ENCODE results near the gene CHSY3. TPM values are rescaled to one million over a fixed set of nuclear protein-coding genes. Genes with fewer than 3 reads are reported as not detected.

Gene CHSY3
- total RNA-seq, 6 experiments from 2014 or later = 1.2 to 4.6 (median 1.4) TPM

DNA sequence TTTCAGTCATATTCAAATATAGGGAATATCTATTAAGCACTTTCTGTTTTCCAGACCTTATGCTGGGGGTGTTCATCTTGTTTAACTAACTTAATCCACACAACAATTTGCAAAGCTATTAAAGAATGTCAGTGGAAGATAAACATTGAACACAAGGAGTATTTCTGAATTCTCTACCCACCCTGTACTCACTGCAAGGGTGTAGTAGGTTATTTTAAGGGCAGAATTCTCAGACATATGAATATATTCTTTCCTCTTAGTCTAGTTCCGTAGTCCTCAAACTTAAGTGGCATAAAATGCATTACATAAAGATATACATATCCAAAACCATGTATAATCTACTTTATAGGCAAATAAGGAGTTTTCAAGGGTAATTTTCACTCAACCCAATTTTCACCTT lies 19.9 kb upstream of the CHSY3 start:
- intact Hi-C loops (cut with DNase I) = no loop called here
- TF ChIP-seq POLR2A (IDR thresholded peaks at IDR 0.05) = no peak
- TF ChIP-seq, protein P1, sequence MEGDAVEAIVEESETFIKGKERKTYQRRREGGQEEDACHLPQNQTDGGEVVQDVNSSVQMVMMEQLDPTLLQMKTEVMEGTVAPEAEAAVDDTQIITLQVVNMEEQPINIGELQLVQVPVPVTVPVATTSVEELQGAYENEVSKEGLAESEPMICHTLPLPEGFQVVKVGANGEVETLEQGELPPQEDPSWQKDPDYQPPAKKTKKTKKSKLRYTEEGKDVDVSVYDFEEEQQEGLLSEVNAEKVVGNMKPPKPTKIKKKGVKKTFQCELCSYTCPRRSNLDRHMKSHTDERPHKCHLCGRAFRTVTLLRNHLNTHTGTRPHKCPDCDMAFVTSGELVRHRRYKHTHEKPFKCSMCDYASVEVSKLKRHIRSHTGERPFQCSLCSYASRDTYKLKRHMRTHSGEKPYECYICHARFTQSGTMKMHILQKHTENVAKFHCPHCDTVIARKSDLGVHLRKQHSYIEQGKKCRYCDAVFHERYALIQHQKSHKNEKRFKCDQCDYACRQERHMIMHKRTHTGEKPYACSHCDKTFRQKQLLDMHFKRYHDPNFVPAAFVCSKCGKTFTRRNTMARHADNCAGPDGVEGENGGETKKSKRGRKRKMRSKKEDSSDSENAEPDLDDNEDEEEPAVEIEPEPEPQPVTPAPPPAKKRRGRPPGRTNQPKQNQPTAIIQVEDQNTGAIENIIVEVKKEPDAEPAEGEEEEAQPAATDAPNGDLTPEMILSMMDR (IDR thresholded peaks at IDR 0.05) = no peak
- WGBS (ENCODE audit: insufficient coverage, low coverage, low lambda C conversion rate, missing lambda C conversion rate) = 69% methylated on average over 1 of the region's 1 CpG
- H3K27me3 ChIP-seq = no peaks in the 10 kb centered on the region
- ATAC-seq = no peak
- H3K36me3 ChIP-seq = no peaks in the 10 kb centered on the region
- H3K4me3 ChIP-seq = no peak overlapping the region
- H3K4me1 ChIP-seq = no peaks in the 10 kb centered on the region
- H3K9me3 ChIP-seq = no peaks in the 10 kb centered on the region
- no peak overlapping the region for H3K27ac ChIP-seq
- DNase-seq = no peak

DNA sequence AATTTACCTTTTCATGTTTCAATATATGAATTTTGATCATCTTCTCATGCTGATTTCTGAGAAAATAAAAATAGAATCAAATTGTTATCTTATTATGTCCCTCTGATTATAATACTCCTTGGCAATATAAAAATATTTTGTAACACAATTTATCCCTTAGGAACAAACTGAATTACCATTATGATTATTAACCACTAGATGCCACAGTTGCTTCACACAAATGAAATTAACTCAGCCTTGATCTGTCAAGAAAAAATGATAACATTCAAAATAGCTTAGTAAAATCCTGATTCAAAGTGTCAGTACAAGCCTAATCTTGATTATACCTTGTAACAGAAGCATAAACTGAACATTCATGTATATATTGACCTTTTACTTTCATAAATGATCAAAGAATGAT lies 4.8 kb upstream of the CHSY3 start:
- H3K4me3 ChIP-seq = no peak overlapping the region
- H3K27me3 ChIP-seq = no peaks in the 10 kb centered on the region
- intact Hi-C loops (cut with DNase I) = no loop called here
- H3K9me3 ChIP-seq = no peaks in the 10 kb centered on the region
- H3K4me1 ChIP-seq = no peaks in the 10 kb centered on the region
- DNase-seq (no peak), ATAC-seq (no peak)
- H3K36me3 ChIP-seq = no peaks in the 10 kb centered on the region
- TF ChIP-seq, protein P1 (IDR thresholded peaks at IDR 0.05) = peak; percentile 50 to 57 (median 54)
- no peak for TF ChIP-seq POLR2A (IDR thresholded peaks at IDR 0.05)
- H3K27ac ChIP-seq = no peak overlapping the region

DNA sequence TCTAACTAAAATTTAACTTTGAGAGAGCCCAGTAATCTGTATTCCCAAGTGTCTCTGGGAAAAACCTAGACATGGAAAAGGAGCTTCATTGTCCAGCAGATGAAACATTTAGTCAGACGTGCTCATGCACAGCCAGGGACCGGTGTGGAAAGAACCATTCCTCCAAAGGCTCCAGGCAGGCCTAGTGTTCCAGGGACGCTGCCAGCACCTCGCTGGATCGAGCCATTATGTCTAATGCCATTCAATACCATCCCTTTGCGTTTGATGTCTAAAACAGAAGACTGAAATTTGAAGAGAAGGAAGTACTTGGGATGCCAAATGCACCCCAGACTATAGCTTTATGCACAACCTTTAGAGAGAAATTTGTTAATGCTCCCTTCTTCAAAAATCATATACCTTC lies 1.4 kb upstream of the CHSY3 start:
- no peaks in the 10 kb centered on the region for H3K27me3 ChIP-seq

DNA sequence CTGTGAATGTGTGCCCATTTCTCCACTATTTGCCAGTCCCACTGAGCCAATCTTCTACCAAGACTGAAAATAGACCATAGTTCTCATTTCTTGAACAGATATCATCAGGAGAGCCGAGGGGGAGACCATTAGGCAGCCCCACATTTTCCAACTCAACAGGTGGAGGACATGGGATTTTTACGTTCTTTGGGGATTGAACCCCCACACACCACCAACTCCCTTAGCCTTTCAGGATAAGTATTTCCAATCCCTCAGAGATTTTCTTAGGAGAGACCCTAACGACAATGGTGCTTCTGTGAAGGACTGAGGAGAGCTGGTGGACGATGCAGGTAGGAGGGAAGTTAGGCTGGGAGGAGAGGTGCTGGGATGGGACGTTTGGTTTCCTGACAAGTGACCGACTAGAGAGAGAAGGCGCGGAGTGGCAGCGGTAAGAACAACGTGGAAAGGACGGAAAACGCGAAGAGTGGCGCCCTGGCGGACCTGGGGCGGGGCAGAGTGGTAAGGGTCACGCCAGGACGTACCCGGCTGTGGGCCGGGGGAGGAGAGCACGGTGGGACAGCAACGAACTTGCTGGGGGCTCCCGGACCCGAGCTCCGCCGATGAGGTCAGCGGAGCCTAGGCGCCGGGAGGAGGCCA lies 681 bp upstream of the CHSY3 start:
- peak; percentile 38 to 62 (median 51) for ATAC-seq
- no peaks in the 10 kb centered on the region for H3K9me3 ChIP-seq
- H3K4me1 ChIP-seq = peaks cover 0 to 14% (median 0%) of the 10 kb centered on the region in 4 donors
- H3K27ac ChIP-seq = peak overlapping the region; percentile 31 to 49 (median 45)
- H3K27me3 ChIP-seq = no peaks in the 10 kb centered on the region
- intact Hi-C loops (cut with DNase I) = no loop called here
- no peaks in the 10 kb centered on the region for H3K36me3 ChIP-seq
- H3K4me3 ChIP-seq = peak overlapping the region; percentile 61 to 71 (median 63)
- TF ChIP-seq POLR2A (IDR thresholded peaks at IDR 0.05) = no peak
- TF ChIP-seq, protein P1 (IDR thresholded peaks at IDR 0.05) = no peak
- WGBS (ENCODE audit: insufficient coverage, low coverage, low lambda C conversion rate, missing lambda C conversion rate) = 6% methylated on average over 25 of the region's 29 CpGs
- DNase-seq = no peak

More for the DNA sequence above, 1.4 kb upstream of the CHSY3 start:
- Histone ChIP-seq H3K4me3 (no peak overlapping the region), H3K27ac (no peak overlapping the region), H3K9me3 (no peaks in the 10 kb centered on the region), H3K36me3 (no peaks in the 10 kb centered on the region), H3K4me1 (peaks cover 0 to 14% (median 0%) of the 10 kb centered on the region in 4 donors)
- 89% methylated on average over 6 of the region's 6 CpGs for WGBS (ENCODE audit: insufficient coverage, low coverage, low lambda C conversion rate, missing lambda C conversion rate)
- intact Hi-C loops (cut with DNase I) = no loop called here
- ATAC-seq (no peak), DNase-seq (no peak)
- TF ChIP-seq, protein P1 (IDR thresholded peaks at IDR 0.05) = no peak
- no peak for TF ChIP-seq POLR2A (IDR thresholded peaks at IDR 0.05)
